ENCODE results near the gene ASPM.
A peak's percentile ranks its signal among the peaks of the same experiment; 100 is the strongest.

ASPM gene

DNA sequence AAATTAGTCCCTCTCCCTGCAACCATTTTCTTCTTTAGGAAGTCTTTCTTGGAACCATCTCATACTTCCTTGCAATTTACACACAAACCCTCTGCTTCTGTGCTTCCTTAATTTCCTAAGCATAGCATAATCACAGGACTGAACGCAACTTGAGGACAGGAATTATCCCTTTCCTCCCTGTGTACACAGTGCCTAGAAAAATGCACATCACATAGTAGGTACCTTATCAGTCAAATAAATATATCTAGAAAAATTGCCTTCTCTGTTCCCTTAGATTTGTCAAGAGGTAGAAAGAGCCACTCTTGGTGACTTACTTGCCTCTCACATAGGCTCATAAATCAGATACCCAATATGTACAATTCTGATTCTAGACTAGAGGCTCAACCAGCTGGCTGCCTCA lies 4.9 kb downstream of the ASPM start:
- TF ChIP-seq, protein P1, sequence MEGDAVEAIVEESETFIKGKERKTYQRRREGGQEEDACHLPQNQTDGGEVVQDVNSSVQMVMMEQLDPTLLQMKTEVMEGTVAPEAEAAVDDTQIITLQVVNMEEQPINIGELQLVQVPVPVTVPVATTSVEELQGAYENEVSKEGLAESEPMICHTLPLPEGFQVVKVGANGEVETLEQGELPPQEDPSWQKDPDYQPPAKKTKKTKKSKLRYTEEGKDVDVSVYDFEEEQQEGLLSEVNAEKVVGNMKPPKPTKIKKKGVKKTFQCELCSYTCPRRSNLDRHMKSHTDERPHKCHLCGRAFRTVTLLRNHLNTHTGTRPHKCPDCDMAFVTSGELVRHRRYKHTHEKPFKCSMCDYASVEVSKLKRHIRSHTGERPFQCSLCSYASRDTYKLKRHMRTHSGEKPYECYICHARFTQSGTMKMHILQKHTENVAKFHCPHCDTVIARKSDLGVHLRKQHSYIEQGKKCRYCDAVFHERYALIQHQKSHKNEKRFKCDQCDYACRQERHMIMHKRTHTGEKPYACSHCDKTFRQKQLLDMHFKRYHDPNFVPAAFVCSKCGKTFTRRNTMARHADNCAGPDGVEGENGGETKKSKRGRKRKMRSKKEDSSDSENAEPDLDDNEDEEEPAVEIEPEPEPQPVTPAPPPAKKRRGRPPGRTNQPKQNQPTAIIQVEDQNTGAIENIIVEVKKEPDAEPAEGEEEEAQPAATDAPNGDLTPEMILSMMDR (conservative IDR thresholded peaks at IDR 0.05), result no peak
- H3K27ac ChIP-seq, result no peak overlapping the region

DNA sequence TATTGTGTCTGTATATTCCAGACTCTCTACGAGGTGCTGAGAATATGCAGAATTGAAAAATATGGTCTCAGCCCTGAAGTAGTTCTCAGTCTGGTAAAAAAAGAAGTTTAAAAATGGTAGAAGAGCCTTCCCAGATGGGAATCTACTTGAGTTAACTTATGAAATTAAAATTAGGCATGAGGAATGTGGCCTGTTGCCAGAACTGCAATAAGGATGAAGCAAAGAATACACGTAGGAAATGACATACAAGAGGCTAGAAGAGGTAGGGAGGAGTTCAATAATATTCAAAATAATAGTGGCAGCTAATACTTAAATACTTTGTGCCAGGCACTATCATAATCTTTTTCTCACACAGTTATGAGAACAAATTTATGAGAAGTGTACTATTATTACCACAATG lies 6.3 kb downstream of the ASPM start:
- no peak overlapping the region for H3K27ac ChIP-seq
- TF ChIP-seq, protein P1 (conservative IDR thresholded peaks at IDR 0.05), result no peak

DNA sequence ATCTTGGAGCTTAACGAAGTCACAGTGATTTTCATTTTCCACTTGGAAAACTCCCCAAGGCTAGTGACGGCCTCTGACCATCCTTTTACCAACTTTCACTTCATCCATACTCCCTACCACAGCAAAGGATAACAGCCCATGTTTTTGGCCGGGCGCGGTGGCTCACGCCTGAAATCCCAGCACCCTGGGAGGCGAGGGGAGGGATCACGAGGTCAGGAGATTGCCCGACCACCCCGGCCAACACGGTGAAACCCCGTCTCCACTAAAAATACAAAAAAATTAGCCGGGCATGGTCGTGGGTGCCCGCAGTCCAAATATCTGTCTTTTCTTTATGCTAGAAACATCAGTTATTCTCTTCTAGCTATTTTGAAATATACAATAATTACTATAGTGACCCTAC lies 7.3 kb downstream of the ASPM start:
- TF ChIP-seq, protein P1 (conservative IDR thresholded peaks at IDR 0.05), result no peak
- H3K27ac ChIP-seq, result no peak overlapping the region

DNA sequence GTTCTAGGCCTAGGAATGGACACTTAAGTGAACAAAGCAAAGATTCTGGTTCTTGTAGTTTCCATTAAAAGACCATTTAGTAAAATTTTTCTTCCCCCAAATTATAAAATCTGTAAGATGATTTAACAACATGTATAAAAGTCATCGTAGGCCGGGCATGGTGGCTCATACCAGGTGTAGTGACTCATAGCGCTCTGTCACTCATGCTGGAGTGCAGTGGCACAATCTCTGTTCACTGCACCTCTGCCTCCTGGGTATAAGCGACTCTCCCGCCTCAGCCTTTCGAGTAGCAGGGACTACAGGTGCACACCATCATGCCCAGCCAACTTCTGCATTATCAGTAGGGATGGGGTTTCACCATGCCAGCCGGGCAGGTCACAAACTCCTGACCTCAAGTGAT lies 9.1 kb downstream of the ASPM start:
- H3K27ac ChIP-seq, result no peak overlapping the region
- TF ChIP-seq, protein P1 (conservative IDR thresholded peaks at IDR 0.05), result no peak

DNA sequence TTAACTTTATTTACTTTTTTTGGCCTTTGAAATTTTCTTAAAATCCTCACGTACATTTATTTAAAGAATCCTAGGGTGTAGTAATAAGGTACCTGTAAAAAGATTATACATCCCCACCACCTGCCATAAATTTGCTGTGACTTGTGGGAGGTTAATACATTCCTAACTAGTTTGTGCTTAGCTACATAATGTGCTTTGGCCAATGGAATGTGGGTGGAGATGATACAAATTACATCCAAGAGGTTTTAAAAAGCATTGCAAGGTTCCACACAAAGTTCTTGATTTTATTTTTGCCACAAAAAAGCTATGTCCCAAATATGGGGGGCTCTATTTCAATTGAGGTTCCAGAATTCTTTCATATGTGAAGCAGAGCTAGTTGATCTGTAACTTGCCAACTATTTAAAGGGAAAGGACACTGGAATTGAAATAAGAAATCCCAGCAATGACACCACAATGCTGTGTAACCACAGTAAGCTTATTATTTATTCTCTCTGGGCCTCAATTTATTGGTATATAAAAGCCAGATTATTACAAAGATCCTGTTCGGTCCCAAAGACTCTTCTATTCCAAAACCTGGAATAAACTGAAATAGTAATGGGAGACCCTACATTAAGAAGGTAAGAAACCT lies 15.7 kb downstream of the ASPM start:
- TF ChIP-seq, protein P1 (conservative IDR thresholded peaks at IDR 0.05), result no peak
- peak overlapping the region; percentile 58 for H3K27ac ChIP-seq

DNA sequence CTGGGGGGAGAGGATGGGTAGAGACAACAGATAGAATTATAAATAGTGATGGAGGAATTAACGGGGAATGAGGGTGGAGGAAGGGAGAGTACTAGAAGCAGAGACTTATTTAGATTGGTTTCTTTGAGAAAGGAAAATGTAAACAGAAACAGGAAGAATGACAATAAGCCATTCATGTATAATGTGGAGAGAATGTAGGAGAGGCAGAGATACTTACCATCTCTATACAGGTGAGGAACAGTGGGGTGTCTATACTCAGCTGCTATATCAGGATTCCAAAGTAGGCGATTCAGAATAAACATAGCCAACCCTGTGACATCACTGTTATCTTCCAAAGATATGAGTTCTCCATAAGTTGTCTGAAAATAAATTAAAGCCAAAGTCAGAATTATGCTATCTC lies 16.8 kb downstream of the ASPM start:
- TF ChIP-seq, protein P1 (conservative IDR thresholded peaks at IDR 0.05), result no peak
- no peak overlapping the region; the same call in 1 of the 2 replicates for H3K27ac ChIP-seq

DNA sequence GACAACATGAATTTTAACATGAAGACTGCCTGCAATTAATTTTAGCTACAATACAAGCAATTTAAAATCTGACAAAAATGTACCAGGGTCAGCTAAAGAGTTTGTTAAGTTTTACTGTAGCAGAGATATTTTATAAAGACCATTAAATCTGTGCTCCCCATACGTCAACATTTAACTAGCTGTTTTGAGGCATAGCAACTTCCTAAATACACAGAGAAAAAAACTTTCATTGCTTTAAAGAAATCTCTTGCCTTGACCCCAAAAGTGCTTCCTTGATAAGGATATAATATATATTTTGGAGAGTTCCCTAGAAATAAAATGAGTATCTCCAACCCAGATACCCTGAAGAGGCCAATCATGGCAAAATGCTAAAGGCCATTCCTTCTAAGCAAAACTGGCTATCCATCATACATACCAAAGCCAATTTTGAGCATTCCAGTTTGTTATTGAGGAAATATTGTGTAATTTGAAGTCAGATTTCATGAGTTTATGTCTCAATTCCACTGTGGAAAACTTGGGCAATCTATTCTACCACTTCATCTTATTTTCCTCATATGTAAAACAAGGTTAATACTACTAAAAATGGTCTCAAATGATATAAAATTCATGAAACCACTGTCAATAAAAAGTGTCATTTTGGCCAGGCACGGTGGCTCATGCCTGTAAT lies 19.1 kb downstream of the ASPM start:
- H3K27ac ChIP-seq, result no peak overlapping the region
- TF ChIP-seq, protein P1 (conservative IDR thresholded peaks at IDR 0.05), result no peak

Data from VCaP (cell line).